LNCAP (cell line): ENCODE data around the gene PAN2.

Experiments used
- CTCF ChIP-seq: fragments of 450-650 bp; IDR thresholded peaks from 2 replicates; pipeline ENCODE4 v1.5.1; 2017; ENCODE audit warnings: mild to moderate bottlenecking

PAN2 gene

DNA sequence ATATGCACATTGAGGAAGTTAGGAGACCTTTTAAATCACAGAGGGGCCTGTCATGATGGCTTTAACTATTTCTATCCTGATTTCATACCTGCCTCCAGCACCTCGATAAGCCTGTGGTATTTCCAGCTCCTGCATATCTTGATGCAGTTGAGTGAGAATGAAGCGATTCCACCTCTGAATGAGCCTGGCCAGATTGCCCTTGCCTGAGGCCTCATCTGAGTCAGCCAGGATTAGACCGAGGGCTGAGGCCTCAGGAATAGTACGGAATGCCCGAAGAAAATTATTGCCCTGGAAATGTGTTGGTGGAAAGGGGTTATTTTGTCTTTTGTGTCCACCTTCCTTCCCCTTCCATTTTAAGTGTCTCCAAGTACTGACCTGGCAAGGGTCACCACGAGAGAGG is 9.6 kb downstream of the PAN2 start:
- no peak for TF ChIP-seq CTCF

- TF ChIP-seq CTCF = no peak
Observed at GRCh38 chr12:56321027-56321426, 12.8 kb downstream of the PAN2 start.

DNA sequence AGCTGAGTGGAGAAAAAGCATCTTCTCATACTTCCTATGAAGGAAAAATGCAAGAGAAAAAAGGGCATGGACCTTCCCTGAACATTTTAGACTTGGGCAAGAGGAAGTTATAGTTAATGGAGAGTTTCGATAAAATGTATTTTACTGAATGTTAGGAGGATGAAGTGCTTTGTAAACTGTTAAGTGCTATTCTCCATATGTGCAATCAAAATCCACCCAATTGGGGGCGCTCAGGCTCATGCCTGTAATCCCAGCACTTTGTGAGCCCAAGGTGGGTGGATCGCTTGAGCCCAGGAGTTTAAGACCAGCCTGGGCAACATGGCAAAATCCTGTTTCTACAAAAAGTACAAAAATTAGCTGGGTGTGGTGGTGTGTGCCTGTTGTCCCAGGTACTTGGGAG is 16.1 kb downstream of the PAN2 start:
- TF ChIP-seq CTCF = no peak

GRCh38 chr12:56315622-56316473 is 18.0 kb downstream of the PAN2 start, which contains the start of gene CNPY2:
Gene CNPY2, minus strand, starts transcription at chr12:56315988. Its CDS starts 771 bp downstream, at chr12:56315217.
- TF ChIP-seq CTCF = no peak

GRCh38 chr12:56315249-56315621 is 18.6 kb downstream of the PAN2 start:
- TF ChIP-seq CTCF = no peak

DNA sequence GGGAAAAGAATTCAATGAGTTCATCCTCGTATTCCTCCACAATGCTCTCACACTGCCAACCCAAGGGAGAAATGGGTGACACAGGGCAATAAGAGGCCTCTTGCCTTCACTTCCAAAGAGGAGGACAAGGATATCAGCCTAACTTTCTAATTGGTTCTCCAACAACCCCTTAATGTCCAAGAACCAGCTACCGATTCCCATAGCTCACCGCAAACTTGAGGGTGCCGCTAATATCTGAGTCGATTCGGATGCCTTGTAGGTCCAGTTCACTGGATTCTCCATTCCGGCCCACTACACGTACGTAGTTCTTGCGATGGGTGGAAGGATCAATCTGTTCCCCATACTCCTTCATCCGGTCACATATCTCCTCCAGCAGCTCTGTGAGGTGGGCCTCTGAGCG is 22.8 kb downstream of the PAN2 start:
- no peak for TF ChIP-seq CTCF

DNA sequence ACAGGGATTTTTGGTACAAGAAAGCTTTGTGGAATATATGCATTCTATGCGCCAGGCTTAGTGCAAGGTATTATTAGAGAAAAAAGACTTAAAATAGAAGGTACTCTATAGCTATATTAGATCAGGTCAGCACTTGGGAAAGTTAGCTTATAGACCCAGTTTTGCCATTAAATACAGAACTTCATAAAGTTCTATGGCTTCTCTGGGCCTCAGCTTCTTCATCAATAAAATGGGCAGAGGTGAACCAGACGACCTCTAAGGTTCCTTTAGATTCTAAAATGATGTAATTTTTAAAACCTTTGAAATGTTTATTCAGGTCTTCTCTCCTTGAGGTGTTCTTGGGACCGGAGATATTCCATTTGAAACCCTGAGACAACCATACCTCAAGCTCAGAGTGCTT is 25.1 kb downstream of the PAN2 start:
- TF ChIP-seq CTCF = no peak
